IMR-90 (cell line): ENCODE results near the gene REC114. TPM values are rescaled to one million over a fixed set of nuclear protein-coding genes. Genes with fewer than 3 reads are reported as not detected.

Experiments used
- ATAC-seq: fragments of 200-7000 bp; cut with Tn5 transposase; 2 replicates; pipeline ENCODE4 v1.9.1; 2020; ENCODE audit warnings: low read depth, mild to moderate bottlenecking, moderate library complexity
- BruUV-seq: library from RNA; stranded (reverse); fragments of 400-500 nt; replicated peaks from 2 replicates; lab custom pipeline; 2021; lab: Mats Ljungman, UMichigan
- CTCF ChIA-PET: fragments of 300-600 bp; formaldehyde crosslinking; extraction: SDS; loops from one replicate; lab custom pipeline; 2021; ENCODE audit warnings: antibody characterized with exemption; lab: Yijun Ruan, JAX
- POLR2A ChIA-PET: fragments of 300-600 bp; sonication (Branson Sonifier 250); formaldehyde crosslinking; loops from one replicate; lab custom pipeline; 2022; ENCODE audit warnings: antibody characterized with exemption; ENCODE audit not compliant: unreplicated experiment; lab: Charles Lee
- DNase-seq: peaks from one replicate; pipeline ENCODE4 v3.0.0; 2013
- H2AFZ ChIP-seq: replicated peaks from 2 replicates; pipeline ENCODE3; 2013; ENCODE audit warnings: low read length, mild to moderate bottlenecking; ENCODE audit not compliant: poor library complexity
- H2AK5ac ChIP-seq: 2 replicates; pipeline ENCODE4 v1.6.1; 2013; ENCODE audit warnings: low read depth, low read length, inconsistent platforms
- H2AK9ac ChIP-seq: replicated peaks from 2 replicates; pipeline ENCODE3; 2013; ENCODE audit warnings: mild to moderate bottlenecking, low read depth, low read length, moderate library complexity; ENCODE audit not compliant: poor library complexity
- H2BK120ac ChIP-seq: 2 replicates; pipeline ENCODE4 v1.6.1; 2013; ENCODE audit warnings: low read depth, low read length, inconsistent platforms
- H2BK15ac ChIP-seq: 3 replicates; pipeline ENCODE4 v1.6.1; 2013; ENCODE audit warnings: low read depth, low read length, inconsistent platforms
- H2BK20ac ChIP-seq: 2 replicates; pipeline ENCODE4 v1.6.1; 2013; ENCODE audit warnings: low read depth, mild to moderate bottlenecking, inconsistent platforms, low read length, moderate library complexity
- H2BK5ac ChIP-seq: 2 replicates; pipeline ENCODE4 v1.6.1; 2013; ENCODE audit warnings: mild to moderate bottlenecking, low read depth, low read length, inconsistent platforms; ENCODE audit not compliant: poor library complexity, severe bottlenecking
- H3K14ac ChIP-seq: replicated peaks from 2 replicates; pipeline ENCODE4 v1.6.1; 2013; ENCODE audit warnings: low read depth, low read length, inconsistent platforms
- H3K18ac ChIP-seq: 2 replicates; pipeline ENCODE4 v1.6.1; 2013; ENCODE audit warnings: low read depth, low read length, control low read depth
- H3K23ac ChIP-seq: 2 replicates; pipeline ENCODE4 v1.6.1; 2013; ENCODE audit warnings: low read depth, low read length, inconsistent platforms
- H3K27ac ChIP-seq: 2 replicates; pipeline ENCODE4 v1.5.1; 2013; ENCODE audit warnings: mild to moderate bottlenecking, control low read depth, low read length; ENCODE audit not compliant: insufficient read depth
- H3K27me3 ChIP-seq: 2 replicates; pipeline ENCODE4 v1.6.1; 2013; ENCODE audit warnings: low read length; ENCODE audit not compliant: control insufficient read depth, insufficient read depth
- H3K36me3 ChIP-seq: 2 replicates; pipeline ENCODE4 v1.6.1; 2013; ENCODE audit warnings: low read length, mixed read lengths; ENCODE audit not compliant: control insufficient read depth, insufficient read depth
- H3K4ac ChIP-seq: 2 replicates; pipeline ENCODE4 v1.6.1; 2013; ENCODE audit warnings: low read depth, low read length, inconsistent platforms
- H3K4me1 ChIP-seq: 2 replicates; pipeline ENCODE4 v1.6.1; 2013; ENCODE audit warnings: low read length, mixed read lengths; ENCODE audit not compliant: control insufficient read depth, insufficient read depth
- H3K4me2 ChIP-seq: 2 replicates; pipeline ENCODE4 v1.6.1; 2013; ENCODE audit warnings: low read depth, mild to moderate bottlenecking, control low read depth, low read length, moderate library complexity
- H3K4me3 ChIP-seq: 2 replicates; pipeline ENCODE4 v1.5.1; 2013; ENCODE audit warnings: low read depth, mild to moderate bottlenecking, control low read depth, low read length, moderate library complexity; ENCODE audit not compliant: insufficient read depth
- H3K56ac ChIP-seq: 2 replicates; pipeline ENCODE4 v1.6.1; 2013; ENCODE audit warnings: low read length, inconsistent platforms; ENCODE audit not compliant: insufficient read depth; ENCODE audit errors: extremely low read depth
- H3K79me1 ChIP-seq, 2 experiments: 2 replicates each; pipeline ENCODE4 v1.6.1; 2013; ENCODE audit warnings: low read length in 2 of 2, inconsistent platforms in 1 of 2, low read depth in 1 of 2
- H3K9ac ChIP-seq: 2 replicates; pipeline ENCODE4 v1.6.1; 2013; ENCODE audit warnings: low read depth, low read length, control low read depth
- H3K9me1 ChIP-seq: 2 replicates; pipeline ENCODE4 v1.6.1; 2013; ENCODE audit warnings: low read length, inconsistent platforms; ENCODE audit not compliant: insufficient read depth
- H3K9me3 ChIP-seq: 2 replicates; pipeline ENCODE4 v1.6.1; 2013; ENCODE audit warnings: low read length; ENCODE audit not compliant: control insufficient read depth, insufficient read depth
- H4K20me1 ChIP-seq: 2 replicates; pipeline ENCODE4 v1.6.1; 2013; ENCODE audit warnings: low read length, inconsistent platforms; ENCODE audit not compliant: insufficient read depth
- H4K5ac ChIP-seq: 2 replicates; pipeline ENCODE4 v1.6.1; 2013; ENCODE audit warnings: mild to moderate bottlenecking, low read depth, low read length, control low read depth
- H4K8ac ChIP-seq, 2 experiments: 2 replicates each; pipeline ENCODE4 v1.6.1; 2013; ENCODE audit warnings: low read depth in 2 of 2, low read length in 2 of 2, control low read depth in 1 of 2, inconsistent platforms in 1 of 2
- H4K91ac ChIP-seq: 2 replicates; pipeline ENCODE4 v1.6.1; 2013; ENCODE audit warnings: low read depth, low read length, inconsistent platforms; ENCODE audit not compliant: insufficient read depth
- BHLHE40 ChIP-seq: fragments of 150-350 bp; IDR thresholded peaks from 2 replicates; pipeline ENCODE4 v1.6.1; 2016; ENCODE audit warnings: mild to moderate bottlenecking, low read depth, low read length
- CEBPB ChIP-seq: IDR thresholded peaks from 2 replicates; pipeline ENCODE4 v1.6.1; 2012; ENCODE audit warnings: low read depth, low read length, improper control_type of control experiment
- CHD1 ChIP-seq: IDR thresholded peaks from 2 replicates; pipeline ENCODE4 v1.6.1; 2012; ENCODE audit warnings: low read depth, low read length, improper control_type of control experiment
- CTCF ChIP-seq: conservative IDR thresholded peaks from 2 replicates; pipeline ENCODE4 v1.5.1; 2012; ENCODE audit warnings: mild to moderate bottlenecking, low read depth, low read length, improper control_type of control experiment
- ELK1 ChIP-seq: fragments of 150-350 bp; IDR thresholded peaks from 2 replicates; pipeline ENCODE4 v1.6.1; 2016; ENCODE audit warnings: low read depth, mild to moderate bottlenecking, low read length, moderate library complexity, borderline replicate concordance
- FOS ChIP-seq: fragments of 150-350 bp; IDR thresholded peaks from 2 replicates; pipeline ENCODE4 v1.6.1; 2016; ENCODE audit warnings: low read depth, low read length
- MAFK ChIP-seq: IDR thresholded peaks from 2 replicates; pipeline ENCODE4 v1.6.1; 2012; ENCODE audit warnings: low read depth, low read length, improper control_type of control experiment
- MAZ ChIP-seq: IDR thresholded peaks from 2 replicates; pipeline ENCODE4 v1.6.1; 2012; ENCODE audit warnings: low read depth, mild to moderate bottlenecking, low read length, improper control_type of control experiment, moderate library complexity, borderline replicate concordance
- MXI1 ChIP-seq: IDR thresholded peaks from 2 replicates; pipeline ENCODE4 v1.6.1; 2012; ENCODE audit warnings: low read depth, mild to moderate bottlenecking, low read length, moderate library complexity, borderline replicate concordance
- NFE2L2 ChIP-seq: fragments of 150-350 bp; IDR thresholded peaks from 2 replicates; pipeline ENCODE4 v1.6.1; 2016; ENCODE audit warnings: low read depth, mild to moderate bottlenecking, low read length
- POLR2A ChIP-seq: IDR thresholded peaks from 2 replicates; pipeline ENCODE4 v1.6.1; 2012; ENCODE audit warnings: mild to moderate bottlenecking, low read depth, low read length
- RAD21 ChIP-seq: IDR thresholded peaks from 2 replicates; pipeline ENCODE4 v1.6.1; 2012; ENCODE audit warnings: low read length, improper control_type of control experiment
- RCOR1 ChIP-seq: IDR thresholded peaks from 2 replicates; pipeline ENCODE4 v1.6.1; 2012; ENCODE audit warnings: mild to moderate bottlenecking, low read length, improper control_type of control experiment; ENCODE audit not compliant: insufficient replicate concordance
- RFX5 ChIP-seq: IDR thresholded peaks from 2 replicates; pipeline ENCODE4 v1.8.0; 2012; ENCODE audit warnings: low read depth, mild to moderate bottlenecking, low read length, moderate library complexity
- SMC3 ChIP-seq: fragments of 150-350 bp; IDR thresholded peaks from 2 replicates; pipeline ENCODE4 v1.6.1; 2016; ENCODE audit warnings: low read depth, mild to moderate bottlenecking, antibody characterized with exemption, low read length, moderate library complexity
- WGBS, 2 experiments: methylation state at CpG; one replicate each; pipeline versions ENCODE4 v1.1.5 to v1.1.7; 2013; ENCODE audit warnings: missing lambda C conversion rate in 2 of 2; ENCODE audit not compliant: insufficient read length in 1 of 2; ENCODE audit errors: extremely low coverage in 2 of 2; 5-methylcytosine and 5-hydroxymethylcytosine counted together
- dilution Hi-C: fragments of 300-500 bp; cut with HindIII; formaldehyde crosslinking; loops from one replicate; pipeline ENCODE4 v1.14.3; 2018; ENCODE audit warnings: low sequenced_read_pairs; ENCODE audit not compliant: unreplicated experiment
- in situ Hi-C: fragments of 300-500 bp; cut with MboI; formaldehyde crosslinking; loops from 3 replicates; pipeline ENCODE4 v1.14.3; 2019; ENCODE audit warnings: low sequenced_read_pairs, inconsistent platforms, mixed read lengths
- intact Hi-C: fragments of 100-400 bp; cut with micrococcal nuclease; formaldehyde crosslinking; loops from 2 replicates; pipeline ENCODE4 v1.10.0; 2022
- polyA plus RNA-seq, 3 experiments: library from polyadenylated mRNA; depleted of rRNA; stranded (reverse); fragments of >200 nt; gene quantifications; 2 replicates each; pipeline ENCODE4 v1.2.3, GENCODE V29; 2012; ENCODE audit warnings: low replicate concordance in 1 of 3
- total RNA-seq: library from RNA; depleted of rRNA; stranded (reverse); fragments of >200 nt; gene quantifications from 2 replicates; pipeline ENCODE4 v1.2.3, GENCODE V29; 2012
- TF ChIP-seq, protein P1 (sequence below): fragments of 150-350 bp; IDR thresholded peaks from 2 replicates; pipeline ENCODE4 v1.6.1; 2017; ENCODE audit warnings: mild to moderate bottlenecking, antibody characterized with exemption, low read length, low read depth

The REC114 gene
- total and polyA plus RNA-seq, 2 of the 4 experiments (the other 2 are of a cell fraction), result not detected

GRCh38 chr15:73438651-73439050 is 4.3 kb upstream of the REC114 start:
- no peak overlapping the region for H3K4ac ChIP-seq
- H2BK20ac ChIP-seq, result no peak overlapping the region
- in situ Hi-C loops, result no loop called here

More at GRCh38 chr15:73438651-73439050, 4.3 kb upstream of the REC114 start:
- TF ChIP-seq SMC3 (no peak), CEBPB (no peak), MXI1 (no peak), RAD21 (no peak), MAZ (no peak), POLR2A (no peak), CHD1 (no peak), MAFK (no peak), CTCF (no peak), RFX5 (no peak), RCOR1 (no peak), NFE2L2 (no peak), ELK1 (no peak), FOS (no peak), BHLHE40 (no peak)
- TF ChIP-seq, protein P1, sequence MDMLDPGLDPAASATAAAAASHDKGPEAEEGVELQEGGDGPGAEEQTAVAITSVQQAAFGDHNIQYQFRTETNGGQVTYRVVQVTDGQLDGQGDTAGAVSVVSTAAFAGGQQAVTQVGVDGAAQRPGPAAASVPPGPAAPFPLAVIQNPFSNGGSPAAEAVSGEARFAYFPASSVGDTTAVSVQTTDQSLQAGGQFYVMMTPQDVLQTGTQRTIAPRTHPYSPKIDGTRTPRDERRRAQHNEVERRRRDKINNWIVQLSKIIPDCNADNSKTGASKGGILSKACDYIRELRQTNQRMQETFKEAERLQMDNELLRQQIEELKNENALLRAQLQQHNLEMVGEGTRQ, result no peak
- Histone ChIP-seq H2AK5ac (no peak overlapping the region), H3K23ac (no peak overlapping the region), H3K9ac (no peak overlapping the region), H3K27me3 (peaks cover 28% of the 10 kb centered on the region), H3K79me1 (no peaks in the 10 kb centered on the region), H3K18ac (no peak overlapping the region), H3K36me3 (no peaks in the 10 kb centered on the region), H3K14ac (no peak overlapping the region), H2BK15ac (no peak overlapping the region), H2BK120ac (no peak overlapping the region), H3K4me2 (no peak overlapping the region), H2BK5ac (no peak overlapping the region), H3K9me3 (no peaks in the 10 kb centered on the region), H4K8ac (no peak overlapping the region), H2AK9ac (no peak overlapping the region), H3K56ac (no peak overlapping the region), H3K9me1 (no peaks in the 10 kb centered on the region), H3K27ac (no peak overlapping the region), H4K20me1 (no peaks in the 10 kb centered on the region), H4K91ac (no peak overlapping the region), H4K5ac (no peak overlapping the region), H3K4me1 (no peaks in the 10 kb centered on the region), H2AFZ (no peak overlapping the region), H3K4me3 (no peak overlapping the region)
- intact Hi-C loops (no loop called here), dilution Hi-C loops (no loop called here)
- BruUV-seq, result no TSS peak
- no peak for DNase-seq
- ATAC-seq, result no peak
- ChIA-PET POLR2A (no interaction called here), CTCF (no interaction called here)
- no CpG with 5 or more reads among the region's 1 CpG for WGBS, 2 experiments
